H9 (cell line): ENCODE results near the gene MTTP. TPM values are rescaled to one million over a fixed set of nuclear protein-coding genes. Genes with fewer than 3 reads are reported as not detected.

Source experiments
- DNase-seq: peaks from one replicate; pipeline ENCODE4 v3.0.0-alpha.2; 2017
- H2AFZ ChIP-seq: one replicate; pipeline ENCODE4 v1.6.1; 2013; ENCODE audit warnings: mild to moderate bottlenecking, low read length, control low read depth, moderate library complexity
- H2AK5ac ChIP-seq: 2 replicates; pipeline ENCODE4 v1.6.1; 2013; ENCODE audit warnings: low read length, control low read depth, mixed read lengths; ENCODE audit not compliant: insufficient read length
- H2BK120ac ChIP-seq: one replicate; pipeline ENCODE4 v1.6.1; 2013; ENCODE audit warnings: low read depth, mild to moderate bottlenecking, low read length, control low read depth, inconsistent platforms; ENCODE audit not compliant: poor library complexity, severe bottlenecking
- H2BK12ac ChIP-seq: 2 replicates; pipeline ENCODE4 v1.6.1; 2013; ENCODE audit warnings: low read length, control low read depth, mixed read lengths, low read depth; ENCODE audit not compliant: insufficient read length
- H2BK15ac ChIP-seq: 2 replicates; pipeline ENCODE4 v1.6.1; 2013; ENCODE audit warnings: low read depth, low read length, control low read depth
- H2BK20ac ChIP-seq: one replicate; pipeline ENCODE4 v1.6.1; 2013; ENCODE audit warnings: low read depth, mild to moderate bottlenecking, low read length, control low read depth, inconsistent platforms; ENCODE audit not compliant: poor library complexity, severe bottlenecking
- H2BK5ac ChIP-seq: 2 replicates; pipeline ENCODE4 v1.6.1; 2013; ENCODE audit warnings: low read length, control low read depth, mixed read lengths; ENCODE audit not compliant: insufficient read length
- H3K14ac ChIP-seq: 2 replicates; pipeline ENCODE4 v1.6.1; 2013; ENCODE audit warnings: low read length, control low read depth; ENCODE audit not compliant: insufficient read depth
- H3K18ac ChIP-seq: 2 replicates; pipeline ENCODE4 v1.6.1; 2013; ENCODE audit warnings: low read depth, mild to moderate bottlenecking, mixed read lengths, low read length, control low read depth; ENCODE audit not compliant: insufficient read length
- H3K23ac ChIP-seq: 2 replicates; pipeline ENCODE4 v1.6.1; 2013; ENCODE audit warnings: low read length, control low read depth, mixed read lengths, low read depth; ENCODE audit not compliant: insufficient read length
- H3K23me2 ChIP-seq: 2 replicates; pipeline ENCODE4 v1.6.1; 2013; ENCODE audit warnings: low read depth, mild to moderate bottlenecking, mixed read lengths, low read length, control low read depth; ENCODE audit not compliant: insufficient read length, poor library complexity, severe bottlenecking
- H3K27ac ChIP-seq: 2 replicates; pipeline ENCODE4 v1.5.1; 2013; ENCODE audit warnings: low read length, control low read depth, mixed read lengths, low read depth; ENCODE audit not compliant: insufficient read length
- H3K27me3 ChIP-seq: 2 replicates; pipeline ENCODE4 v1.6.1; 2013; ENCODE audit warnings: low read length, control low read depth, inconsistent platforms; ENCODE audit not compliant: insufficient read depth
- H3K4ac ChIP-seq: 2 replicates; pipeline ENCODE4 v1.6.1; 2013; ENCODE audit warnings: low read depth, mild to moderate bottlenecking, control low read depth, inconsistent platforms, low read length, moderate library complexity
- H3K4me1 ChIP-seq: 2 replicates; pipeline ENCODE4 v1.6.1; 2013; ENCODE audit warnings: low read length, control low read depth, inconsistent platforms; ENCODE audit not compliant: insufficient read depth
- H3K4me2 ChIP-seq: 2 replicates; pipeline ENCODE4 v1.6.1; 2013; ENCODE audit warnings: low read length, control low read depth, mixed read lengths; ENCODE audit not compliant: insufficient read length, insufficient read depth
- H3K56ac ChIP-seq: 2 replicates; pipeline ENCODE4 v1.6.1; 2013; ENCODE audit warnings: low read depth, mild to moderate bottlenecking, mixed read lengths, low read length, control low read depth; ENCODE audit not compliant: insufficient read length
- H3K79me1 ChIP-seq: 2 replicates; pipeline ENCODE4 v1.6.1; 2013; ENCODE audit warnings: low read depth, mild to moderate bottlenecking, moderate library complexity, low read length, control low read depth, inconsistent platforms; ENCODE audit not compliant: insufficient read depth, poor library complexity, severe bottlenecking
- H3K79me2 ChIP-seq: 2 replicates; pipeline ENCODE4 v1.6.1; 2013; ENCODE audit warnings: low read length, control low read depth, inconsistent platforms; ENCODE audit not compliant: insufficient read depth
- H3K9ac ChIP-seq: 2 replicates; pipeline ENCODE4 v1.6.1; 2013; ENCODE audit warnings: low read length, control low read depth, mixed read lengths; ENCODE audit not compliant: insufficient read length; ENCODE audit errors: extremely low read depth
- H3K9me3 ChIP-seq: one replicate; pipeline ENCODE4 v1.6.1; 2013; ENCODE audit warnings: low read depth, low read length, inconsistent platforms; ENCODE audit not compliant: control insufficient read depth
- H3T11ph ChIP-seq: one replicate; pipeline ENCODE4 v1.6.1; 2013; ENCODE audit warnings: mild to moderate bottlenecking, low read length, control low read depth, inconsistent platforms
- H4K20me1 ChIP-seq: one replicate; pipeline ENCODE4 v1.6.1; 2013; ENCODE audit not compliant: control insufficient read depth, insufficient read length, insufficient read depth
- H4K5ac ChIP-seq: 2 replicates; pipeline ENCODE4 v1.6.1; 2013; ENCODE audit warnings: low read depth, mild to moderate bottlenecking, mixed read lengths, low read length, control low read depth; ENCODE audit not compliant: insufficient read length
- H4K8ac ChIP-seq: replicated peaks from 2 replicates; pipeline ENCODE4 v1.6.1; 2013; ENCODE audit warnings: low read length, control low read depth, mixed read lengths, low read depth; ENCODE audit not compliant: insufficient read length
- H4K91ac ChIP-seq: 2 replicates; pipeline ENCODE4 v1.6.1; 2013; ENCODE audit warnings: low read depth, mild to moderate bottlenecking, moderate library complexity, mixed read lengths, low read length, control low read depth; ENCODE audit not compliant: insufficient read length
- H3K27ac Mint-ChIP-seq, 3 experiments: 2 replicates in 2 of 3; 3 replicates in 1 of 3; pipeline ENCODE4 v1.8.0; 2020 to 2021; ENCODE audit warnings: mixed read lengths in 3 of 3, mild to moderate bottlenecking in 1 of 3, moderate library complexity in 1 of 3
- H3K27me3 Mint-ChIP-seq: 2 replicates; pipeline ENCODE4 v1.8.0; 2021; ENCODE audit warnings: low read depth, mild to moderate bottlenecking, moderate library complexity, mixed read lengths
- H3K36me3 Mint-ChIP-seq, 3 experiments: 2 replicates in 2 of 3; 3 replicates in 1 of 3; pipeline ENCODE4 v1.8.0; 2020 to 2021; ENCODE audit warnings: low read depth in 3 of 3, mixed read lengths in 3 of 3; ENCODE audit not compliant: insufficient read depth in 1 of 3
- H3K4me1 Mint-ChIP-seq, 2 experiments: 2 replicates each; pipeline ENCODE4 v1.8.0; 2020; ENCODE audit warnings: mixed read lengths in 2 of 2
- H3K4me3 Mint-ChIP-seq, 2 experiments: 2 replicates in 1 of 2; 3 replicates in 1 of 2; pipeline ENCODE4 v1.8.0; 2020 to 2021; ENCODE audit warnings: mild to moderate bottlenecking in 2 of 2, mixed read lengths in 2 of 2, moderate library complexity in 1 of 2
- H3K9me3 Mint-ChIP-seq, 2 experiments: 2 replicates in 1 of 2; 3 replicates in 1 of 2; pipeline ENCODE4 v1.8.0; 2020; ENCODE audit warnings: mild to moderate bottlenecking in 2 of 2, mixed read lengths in 2 of 2, moderate library complexity in 1 of 2
- WGBS: extraction: QIAGEN DNeasy Blood & Tissue Kit; methylation state at CpG from one replicate; pipeline ENCODE4 v1.1.7; 2013; ENCODE audit warnings: missing lambda C conversion rate, low lambda C conversion rate, mixed read lengths; ENCODE audit not compliant: insufficient read length; ENCODE audit errors: extremely low coverage; 5-methylcytosine and 5-hydroxymethylcytosine counted together
- total RNA-seq: library from RNA; stranded (reverse); gene quantifications from 2 replicates; pipeline ENCODE4 v1.2.1, GENCODE V29; 2021
- TF ChIP-seq, protein P1 (sequence below): fragments of 200-600 bp; sonication (generic); conservative IDR thresholded peaks from 3 replicates; pipeline ENCODE4 v1.8.0; 2021; ENCODE audit warnings: antibody characterized with exemption, mild to moderate bottlenecking

The MTTP gene
- total RNA-seq, 1 experiment from 2014 or later = 0.46 TPM

DNA sequence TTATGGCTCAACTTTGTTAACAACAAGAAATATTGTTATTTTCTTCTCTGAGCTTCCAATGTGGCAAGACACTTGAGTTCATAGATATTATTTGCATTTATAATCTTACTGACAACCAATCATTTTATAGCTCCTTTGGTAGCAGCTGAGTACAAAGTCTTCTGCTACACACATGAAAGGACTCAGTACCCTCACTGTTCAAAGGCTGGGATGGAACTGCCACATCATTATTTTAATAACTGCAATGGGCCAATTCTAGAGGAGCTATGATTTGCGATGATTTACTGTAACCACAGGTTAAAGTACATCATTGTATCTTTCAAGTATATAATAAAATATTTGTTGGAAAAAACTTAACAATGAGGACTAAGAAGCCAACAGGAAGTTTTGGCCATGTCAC lies 10.9 kb downstream of the MTTP start:
- Histone ChIP-seq H4K8ac (no peak overlapping the region), H3K23ac (no peak overlapping the region), H3K9me3 (no peaks in the 10 kb centered on the region), H3K79me1 (no peaks in the 10 kb centered on the region), H3T11ph (no peak overlapping the region), H2AK5ac (no peak overlapping the region), H2BK15ac (no peak overlapping the region), H3K4ac (no peak overlapping the region), H3K4me1 (no peaks in the 10 kb centered on the region), H2BK5ac (no peak overlapping the region), H4K20me1 (no peaks in the 10 kb centered on the region), H3K27me3 (no peaks in the 10 kb centered on the region), H3K79me2 (no peaks in the 10 kb centered on the region), H4K5ac (no peak overlapping the region), H2BK120ac (no peak overlapping the region), H3K4me2 (no peak overlapping the region), H4K91ac (no peak overlapping the region), H2BK12ac (no peak overlapping the region), H2AFZ (no peak overlapping the region), H3K23me2 (no peaks in the 10 kb centered on the region), H3K14ac (no peak overlapping the region), H3K9ac (no peak overlapping the region), H3K18ac (no peak overlapping the region), H3K56ac (no peak overlapping the region), H3K27ac (no peak overlapping the region), H2BK20ac (no peak overlapping the region)
- H3K4me3 Mint-ChIP-seq = no peak overlapping the region
- no CpG with 5 or more reads among the region's 1 CpG for WGBS
- H3K27ac Mint-ChIP-seq = no peak overlapping the region
- no peaks in the 10 kb centered on the region for H3K36me3 Mint-ChIP-seq
- no peak for DNase-seq
- H3K9me3 Mint-ChIP-seq = no peaks in the 10 kb centered on the region
- TF ChIP-seq, protein P1, sequence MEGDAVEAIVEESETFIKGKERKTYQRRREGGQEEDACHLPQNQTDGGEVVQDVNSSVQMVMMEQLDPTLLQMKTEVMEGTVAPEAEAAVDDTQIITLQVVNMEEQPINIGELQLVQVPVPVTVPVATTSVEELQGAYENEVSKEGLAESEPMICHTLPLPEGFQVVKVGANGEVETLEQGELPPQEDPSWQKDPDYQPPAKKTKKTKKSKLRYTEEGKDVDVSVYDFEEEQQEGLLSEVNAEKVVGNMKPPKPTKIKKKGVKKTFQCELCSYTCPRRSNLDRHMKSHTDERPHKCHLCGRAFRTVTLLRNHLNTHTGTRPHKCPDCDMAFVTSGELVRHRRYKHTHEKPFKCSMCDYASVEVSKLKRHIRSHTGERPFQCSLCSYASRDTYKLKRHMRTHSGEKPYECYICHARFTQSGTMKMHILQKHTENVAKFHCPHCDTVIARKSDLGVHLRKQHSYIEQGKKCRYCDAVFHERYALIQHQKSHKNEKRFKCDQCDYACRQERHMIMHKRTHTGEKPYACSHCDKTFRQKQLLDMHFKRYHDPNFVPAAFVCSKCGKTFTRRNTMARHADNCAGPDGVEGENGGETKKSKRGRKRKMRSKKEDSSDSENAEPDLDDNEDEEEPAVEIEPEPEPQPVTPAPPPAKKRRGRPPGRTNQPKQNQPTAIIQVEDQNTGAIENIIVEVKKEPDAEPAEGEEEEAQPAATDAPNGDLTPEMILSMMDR = no peak
- no peaks in the 10 kb centered on the region for H3K27me3 Mint-ChIP-seq
- H3K4me1 Mint-ChIP-seq = peaks cover 4 to 5% of the 10 kb centered on the region in 2 experiments; a peak in 2 of 4 replicates
